ENCODE data around the gene ADGRA1.

Gene ADGRA1

GRCh38 chr10:133178357-133179127, 90.8 kb downstream of the ADGRA1 start:
- no peak for DNase-seq (ENCODE audit: low read depth in 2 of 2)

- DNase-seq (ENCODE audit: low read depth in 2 of 2), result no peak
Measured at GRCh38 chr10:133179128-133179520, 91.4 kb downstream of the ADGRA1 start.

- DNase-seq (ENCODE audit: low read depth in 2 of 2), result no peak
Measured at GRCh38 chr10:133179651-133180050, 91.9 kb downstream of the ADGRA1 start.

GRCh38 chr10:133180192-133180964, 92.7 kb downstream of the ADGRA1 start:
- DNase-seq (ENCODE audit: low read depth in 2 of 2), result no peak

GRCh38 chr10:133180965-133181639, 93.4 kb downstream of the ADGRA1 start:
- no peak for DNase-seq (ENCODE audit: low read depth in 2 of 2)

Data from stimulated activated CD4-positive, alpha-beta T cell treated with anti-CD3 and anti-CD28 coated beads, Interleukin-4, amount 100 ng/mL, for 48 hours (primary cell).